ENCODE data around the gene AK8.

The AK8 gene

GRCh38 chr9:132730054-132731033 is 147.7 kb downstream of the AK8 start:
- no peaks in the 10 kb centered on the region for H3K79me2 ChIP-seq (ENCODE audit: insufficient read depth, low read length)
- no peak overlapping the region for H3K4me2 ChIP-seq (ENCODE audit: low read depth, low read length, poor library complexity, severe bottlenecking)

DNA sequence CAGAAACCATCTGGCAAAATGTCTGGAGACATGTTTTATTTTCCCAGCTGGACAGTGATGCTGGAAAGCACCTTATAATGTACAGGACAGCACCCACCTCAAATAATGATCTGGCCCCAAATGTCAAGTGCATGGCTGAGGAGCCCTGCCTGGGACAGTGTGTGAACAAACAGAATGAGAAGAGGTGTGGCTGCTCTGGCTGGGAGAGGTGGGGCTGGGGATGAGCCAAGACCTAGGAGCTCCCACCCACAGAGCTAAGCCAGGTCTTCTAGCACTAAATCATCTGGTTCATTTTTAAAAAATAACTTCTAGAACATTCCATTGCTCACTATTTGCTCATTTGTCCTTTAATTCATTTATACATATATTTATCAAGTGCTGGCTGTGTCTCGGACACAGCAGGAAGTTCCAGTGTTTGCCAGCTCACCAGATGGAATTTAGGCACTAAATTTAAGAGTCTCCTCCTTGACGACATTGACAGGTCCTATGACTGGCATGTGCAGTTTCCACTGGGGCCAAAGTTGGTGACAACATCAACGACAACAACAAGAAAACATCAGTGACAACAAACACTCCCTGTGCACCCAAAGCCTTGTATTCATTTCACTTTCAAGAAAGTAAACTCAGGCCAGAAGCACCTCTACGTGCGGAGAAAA is 148.7 kb downstream of the AK8 start:
- Histone ChIP-seq H3K9ac (ENCODE audit: low read length) (no peak overlapping the region), H2AFZ (ENCODE audit: low read depth, low read length, severe bottlenecking) (no peak overlapping the region), H3K79me2 (ENCODE audit: insufficient read depth, low read length) (no peaks in the 10 kb centered on the region), H4K20me1 (ENCODE audit: low read depth, low read length) (no peaks in the 10 kb centered on the region), H3K4me2 (ENCODE audit: low read depth, low read length, poor library complexity, severe bottlenecking) (no peak overlapping the region), H3K4me3 (ENCODE audit: insufficient read depth, low read length, poor library complexity, severe bottlenecking) (no peak overlapping the region), H3K9me2 (replicated peaks; ENCODE audit: insufficient read depth, low read length) (no peaks in the 10 kb centered on the region), H3K27me3 (ENCODE audit: low read length) (no peaks in the 10 kb centered on the region), H3K36me3 (ENCODE audit: low read length) (no peaks in the 10 kb centered on the region), H3K27ac (ENCODE audit: low read depth, low read length) (no peak overlapping the region), H3F3A (ENCODE audit: insufficient read depth) (no peaks in the 10 kb centered on the region), H3K9me3 (ENCODE audit: insufficient read depth, low read length) (no peaks in the 10 kb centered on the region)
- TF ChIP-seq, protein P1, sequence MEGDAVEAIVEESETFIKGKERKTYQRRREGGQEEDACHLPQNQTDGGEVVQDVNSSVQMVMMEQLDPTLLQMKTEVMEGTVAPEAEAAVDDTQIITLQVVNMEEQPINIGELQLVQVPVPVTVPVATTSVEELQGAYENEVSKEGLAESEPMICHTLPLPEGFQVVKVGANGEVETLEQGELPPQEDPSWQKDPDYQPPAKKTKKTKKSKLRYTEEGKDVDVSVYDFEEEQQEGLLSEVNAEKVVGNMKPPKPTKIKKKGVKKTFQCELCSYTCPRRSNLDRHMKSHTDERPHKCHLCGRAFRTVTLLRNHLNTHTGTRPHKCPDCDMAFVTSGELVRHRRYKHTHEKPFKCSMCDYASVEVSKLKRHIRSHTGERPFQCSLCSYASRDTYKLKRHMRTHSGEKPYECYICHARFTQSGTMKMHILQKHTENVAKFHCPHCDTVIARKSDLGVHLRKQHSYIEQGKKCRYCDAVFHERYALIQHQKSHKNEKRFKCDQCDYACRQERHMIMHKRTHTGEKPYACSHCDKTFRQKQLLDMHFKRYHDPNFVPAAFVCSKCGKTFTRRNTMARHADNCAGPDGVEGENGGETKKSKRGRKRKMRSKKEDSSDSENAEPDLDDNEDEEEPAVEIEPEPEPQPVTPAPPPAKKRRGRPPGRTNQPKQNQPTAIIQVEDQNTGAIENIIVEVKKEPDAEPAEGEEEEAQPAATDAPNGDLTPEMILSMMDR (IDR thresholded peaks at IDR 0.05; ENCODE audit: insufficient read depth, low read length, poor library complexity, severe bottlenecking) = no peak
- TF ChIP-seq EZH2phosphoT487 (conservative IDR thresholded peaks at IDR 0.05; ENCODE audit: low read length) = no peak

More at GRCh38 chr9:132730054-132731033, 147.7 kb downstream of the AK8 start:
- no peaks in the 10 kb centered on the region for H3K9me3 ChIP-seq (ENCODE audit: insufficient read depth, low read length)
- no peak overlapping the region for H3K4me3 ChIP-seq (ENCODE audit: insufficient read depth, low read length, poor library complexity, severe bottlenecking)
- H3K27me3 ChIP-seq (ENCODE audit: low read length) = no peaks in the 10 kb centered on the region
- TF ChIP-seq, protein P1 (IDR thresholded peaks at IDR 0.05; ENCODE audit: insufficient read depth, low read length, poor library complexity, severe bottlenecking) = no peak
- TF ChIP-seq EZH2phosphoT487 (conservative IDR thresholded peaks at IDR 0.05; ENCODE audit: low read length) = no peak
- H4K20me1 ChIP-seq (ENCODE audit: low read depth, low read length) = no peaks in the 10 kb centered on the region
- H3K9ac ChIP-seq (ENCODE audit: low read length) = no peak overlapping the region
- no peaks in the 10 kb centered on the region for H3K9me2 ChIP-seq (replicated peaks; ENCODE audit: insufficient read depth, low read length)
- H3K36me3 ChIP-seq (ENCODE audit: low read length) = no peaks in the 10 kb centered on the region
- no peak overlapping the region for H2AFZ ChIP-seq (ENCODE audit: low read depth, low read length, severe bottlenecking)
- H3K27ac ChIP-seq (ENCODE audit: low read depth, low read length) = no peak overlapping the region
- H3F3A ChIP-seq (ENCODE audit: insufficient read depth) = no peaks in the 10 kb centered on the region

GRCh38 chr9:132728497-132728896 is 149.6 kb downstream of the AK8 start:
- Histone ChIP-seq H3K9me2 (replicated peaks; ENCODE audit: insufficient read depth, low read length) (no peaks in the 10 kb centered on the region), H3K9ac (ENCODE audit: low read length) (no peak overlapping the region), H3K27ac (ENCODE audit: low read depth, low read length) (no peak overlapping the region), H3K9me3 (ENCODE audit: insufficient read depth, low read length) (no peaks in the 10 kb centered on the region), H2AFZ (ENCODE audit: low read depth, low read length, severe bottlenecking) (no peak overlapping the region), H3F3A (ENCODE audit: insufficient read depth) (no peaks in the 10 kb centered on the region), H3K27me3 (ENCODE audit: low read length) (no peaks in the 10 kb centered on the region), H4K20me1 (ENCODE audit: low read depth, low read length) (no peaks in the 10 kb centered on the region), H3K79me2 (ENCODE audit: insufficient read depth, low read length) (no peaks in the 10 kb centered on the region), H3K36me3 (ENCODE audit: low read length) (no peaks in the 10 kb centered on the region), H3K4me3 (ENCODE audit: insufficient read depth, low read length, poor library complexity, severe bottlenecking) (no peak overlapping the region), H3K4me2 (ENCODE audit: low read depth, low read length, poor library complexity, severe bottlenecking) (no peak overlapping the region)
- TF ChIP-seq EZH2phosphoT487 (conservative IDR thresholded peaks at IDR 0.05; ENCODE audit: low read length) = no peak
- TF ChIP-seq, protein P1 (IDR thresholded peaks at IDR 0.05; ENCODE audit: insufficient read depth, low read length, poor library complexity, severe bottlenecking) = no peak
